ENCODE measurements around the gene SEMA5A.

DNA sequence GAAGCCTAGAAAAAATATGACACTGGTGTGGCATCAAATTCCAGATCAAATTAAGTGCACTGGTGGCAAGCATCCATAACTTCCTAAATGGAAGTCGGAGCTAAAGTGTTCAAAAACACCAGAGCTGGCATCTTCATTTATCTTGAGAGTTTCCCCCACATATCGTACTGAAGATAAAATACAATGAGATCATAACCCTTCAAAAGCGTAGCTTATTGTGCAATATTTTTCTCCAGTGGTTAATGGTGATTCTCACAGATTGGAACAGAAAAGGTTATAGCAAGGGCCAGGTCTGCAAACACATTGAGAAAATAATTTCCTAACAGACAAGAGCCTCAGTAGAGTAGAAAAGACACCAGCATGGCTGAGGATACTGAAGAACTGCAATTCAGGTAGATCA lies 147.6 kb downstream of the SEMA5A start:
- TF ChIP-seq, protein P1, sequence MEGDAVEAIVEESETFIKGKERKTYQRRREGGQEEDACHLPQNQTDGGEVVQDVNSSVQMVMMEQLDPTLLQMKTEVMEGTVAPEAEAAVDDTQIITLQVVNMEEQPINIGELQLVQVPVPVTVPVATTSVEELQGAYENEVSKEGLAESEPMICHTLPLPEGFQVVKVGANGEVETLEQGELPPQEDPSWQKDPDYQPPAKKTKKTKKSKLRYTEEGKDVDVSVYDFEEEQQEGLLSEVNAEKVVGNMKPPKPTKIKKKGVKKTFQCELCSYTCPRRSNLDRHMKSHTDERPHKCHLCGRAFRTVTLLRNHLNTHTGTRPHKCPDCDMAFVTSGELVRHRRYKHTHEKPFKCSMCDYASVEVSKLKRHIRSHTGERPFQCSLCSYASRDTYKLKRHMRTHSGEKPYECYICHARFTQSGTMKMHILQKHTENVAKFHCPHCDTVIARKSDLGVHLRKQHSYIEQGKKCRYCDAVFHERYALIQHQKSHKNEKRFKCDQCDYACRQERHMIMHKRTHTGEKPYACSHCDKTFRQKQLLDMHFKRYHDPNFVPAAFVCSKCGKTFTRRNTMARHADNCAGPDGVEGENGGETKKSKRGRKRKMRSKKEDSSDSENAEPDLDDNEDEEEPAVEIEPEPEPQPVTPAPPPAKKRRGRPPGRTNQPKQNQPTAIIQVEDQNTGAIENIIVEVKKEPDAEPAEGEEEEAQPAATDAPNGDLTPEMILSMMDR (IDR thresholded peaks at IDR 0.05): no peak
- TF ChIP-seq, protein P2, sequence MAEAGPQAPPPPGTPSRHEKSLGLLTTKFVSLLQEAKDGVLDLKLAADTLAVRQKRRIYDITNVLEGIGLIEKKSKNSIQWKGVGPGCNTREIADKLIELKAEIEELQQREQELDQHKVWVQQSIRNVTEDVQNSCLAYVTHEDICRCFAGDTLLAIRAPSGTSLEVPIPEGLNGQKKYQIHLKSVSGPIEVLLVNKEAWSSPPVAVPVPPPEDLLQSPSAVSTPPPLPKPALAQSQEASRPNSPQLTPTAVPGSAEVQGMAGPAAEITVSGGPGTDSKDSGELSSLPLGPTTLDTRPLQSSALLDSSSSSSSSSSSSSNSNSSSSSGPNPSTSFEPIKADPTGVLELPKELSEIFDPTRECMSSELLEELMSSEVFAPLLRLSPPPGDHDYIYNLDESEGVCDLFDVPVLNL (CRISPR knock-in tag; IDR thresholded peaks at IDR 0.05; ENCODE audit: borderline replicate concordance, low read depth): no peak
- TF ChIP-seq, protein P3, sequence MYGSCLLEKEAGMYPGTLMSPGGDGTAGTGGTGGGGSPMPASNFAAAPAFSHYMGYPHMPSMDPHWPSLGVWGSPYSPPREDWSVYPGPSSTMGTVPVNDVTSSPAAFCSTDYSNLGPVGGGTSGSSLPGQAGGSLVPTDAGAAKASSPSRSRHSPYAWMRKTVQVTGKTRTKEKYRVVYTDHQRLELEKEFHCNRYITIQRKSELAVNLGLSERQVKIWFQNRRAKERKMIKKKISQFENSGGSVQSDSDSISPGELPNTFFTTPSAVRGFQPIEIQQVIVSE (CRISPR knock-in tag; IDR thresholded peaks at IDR 0.05; ENCODE audit: borderline replicate concordance): no peak
- TF ChIP-seq, protein P4, sequence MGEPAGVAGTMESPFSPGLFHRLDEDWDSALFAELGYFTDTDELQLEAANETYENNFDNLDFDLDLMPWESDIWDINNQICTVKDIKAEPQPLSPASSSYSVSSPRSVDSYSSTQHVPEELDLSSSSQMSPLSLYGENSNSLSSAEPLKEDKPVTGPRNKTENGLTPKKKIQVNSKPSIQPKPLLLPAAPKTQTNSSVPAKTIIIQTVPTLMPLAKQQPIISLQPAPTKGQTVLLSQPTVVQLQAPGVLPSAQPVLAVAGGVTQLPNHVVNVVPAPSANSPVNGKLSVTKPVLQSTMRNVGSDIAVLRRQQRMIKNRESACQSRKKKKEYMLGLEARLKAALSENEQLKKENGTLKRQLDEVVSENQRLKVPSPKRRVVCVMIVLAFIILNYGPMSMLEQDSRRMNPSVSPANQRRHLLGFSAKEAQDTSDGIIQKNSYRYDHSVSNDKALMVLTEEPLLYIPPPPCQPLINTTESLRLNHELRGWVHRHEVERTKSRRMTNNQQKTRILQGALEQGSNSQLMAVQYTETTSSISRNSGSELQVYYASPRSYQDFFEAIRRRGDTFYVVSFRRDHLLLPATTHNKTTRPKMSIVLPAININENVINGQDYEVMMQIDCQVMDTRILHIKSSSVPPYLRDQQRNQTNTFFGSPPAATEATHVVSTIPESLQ (CRISPR knock-in tag; IDR thresholded peaks at IDR 0.05): no peak

Measured in WTC11 (cell line).